Measurements from ENCODE around the gene CLEC18A.

DNA sequence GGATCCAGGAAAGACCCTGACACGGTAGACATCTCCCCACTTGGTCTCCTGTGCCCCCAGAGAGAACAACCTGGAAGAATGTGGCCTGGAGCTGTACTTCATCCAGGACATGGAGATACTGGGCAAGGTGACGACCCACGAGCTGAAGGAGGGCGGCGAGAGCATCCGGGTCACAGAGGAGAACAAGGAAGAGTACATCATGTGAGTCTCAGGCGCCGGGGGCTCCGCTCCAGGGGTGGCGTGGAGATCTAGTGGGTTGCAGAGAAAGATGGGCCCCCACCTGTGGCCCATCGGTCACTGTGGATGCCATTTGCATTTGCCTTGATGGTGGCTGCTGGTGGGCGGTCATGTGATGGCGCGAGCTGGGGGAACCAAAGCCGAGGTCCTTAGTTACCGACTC, 14.9 kb upstream of the CLEC18A start:
- TF ChIP-seq, protein P1, sequence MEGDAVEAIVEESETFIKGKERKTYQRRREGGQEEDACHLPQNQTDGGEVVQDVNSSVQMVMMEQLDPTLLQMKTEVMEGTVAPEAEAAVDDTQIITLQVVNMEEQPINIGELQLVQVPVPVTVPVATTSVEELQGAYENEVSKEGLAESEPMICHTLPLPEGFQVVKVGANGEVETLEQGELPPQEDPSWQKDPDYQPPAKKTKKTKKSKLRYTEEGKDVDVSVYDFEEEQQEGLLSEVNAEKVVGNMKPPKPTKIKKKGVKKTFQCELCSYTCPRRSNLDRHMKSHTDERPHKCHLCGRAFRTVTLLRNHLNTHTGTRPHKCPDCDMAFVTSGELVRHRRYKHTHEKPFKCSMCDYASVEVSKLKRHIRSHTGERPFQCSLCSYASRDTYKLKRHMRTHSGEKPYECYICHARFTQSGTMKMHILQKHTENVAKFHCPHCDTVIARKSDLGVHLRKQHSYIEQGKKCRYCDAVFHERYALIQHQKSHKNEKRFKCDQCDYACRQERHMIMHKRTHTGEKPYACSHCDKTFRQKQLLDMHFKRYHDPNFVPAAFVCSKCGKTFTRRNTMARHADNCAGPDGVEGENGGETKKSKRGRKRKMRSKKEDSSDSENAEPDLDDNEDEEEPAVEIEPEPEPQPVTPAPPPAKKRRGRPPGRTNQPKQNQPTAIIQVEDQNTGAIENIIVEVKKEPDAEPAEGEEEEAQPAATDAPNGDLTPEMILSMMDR (IDR thresholded peaks at IDR 0.05), result no peak
- TF ChIP-seq POLR2A (IDR thresholded peaks at IDR 0.05; ENCODE audit: low read length), result no peak
- no peak for TF ChIP-seq POLR2AphosphoS2 (conservative IDR thresholded peaks at IDR 0.05; ENCODE audit: low read length)
- TF ChIP-seq, protein P2, sequence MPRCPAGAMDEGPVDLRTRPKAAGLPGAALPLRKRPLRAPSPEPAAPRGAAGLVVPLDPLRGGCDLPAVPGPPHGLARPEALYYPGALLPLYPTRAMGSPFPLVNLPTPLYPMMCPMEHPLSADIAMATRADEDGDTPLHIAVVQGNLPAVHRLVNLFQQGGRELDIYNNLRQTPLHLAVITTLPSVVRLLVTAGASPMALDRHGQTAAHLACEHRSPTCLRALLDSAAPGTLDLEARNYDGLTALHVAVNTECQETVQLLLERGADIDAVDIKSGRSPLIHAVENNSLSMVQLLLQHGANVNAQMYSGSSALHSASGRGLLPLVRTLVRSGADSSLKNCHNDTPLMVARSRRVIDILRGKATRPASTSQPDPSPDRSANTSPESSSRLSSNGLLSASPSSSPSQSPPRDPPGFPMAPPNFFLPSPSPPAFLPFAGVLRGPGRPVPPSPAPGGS (IDR thresholded peaks at IDR 0.05), result no peak
- TF ChIP-seq RNF2 (IDR thresholded peaks at IDR 0.05; ENCODE audit: borderline replicate concordance, low read depth), result no peak
- TF ChIP-seq RCOR1 (IDR thresholded peaks at IDR 0.05; ENCODE audit: low read depth, low read length), result no peak
- TF ChIP-seq SMC3 (IDR thresholded peaks at IDR 0.05), result no peak
- TF ChIP-seq EP300 (IDR thresholded peaks at IDR 0.05), result no peak
- TF ChIP-seq HDAC2 (IDR thresholded peaks at IDR 0.05), result no peak
- no peak for TF ChIP-seq KDM1A (IDR thresholded peaks at IDR 0.05; ENCODE audit: low read depth)
- no peak for TF ChIP-seq RFX5 (IDR thresholded peaks at IDR 0.05)
- no peak for TF ChIP-seq HEYL (CRISPR knock-in tag; IDR thresholded peaks at IDR 0.05)
- no peak for TF ChIP-seq ESRRA (IDR thresholded peaks at IDR 0.05; ENCODE audit: borderline replicate concordance, low read length)
